HG03342 (cell line): ENCODE data around the gene POM121.
"Not testable (repeated sequence)": the region's sequence is repeated elsewhere in the genome, so short reads cannot be mapped to it uniquely, and the experiment has no call there.

Source experiments
- ATAC-seq: cut with Tn5 transposase; IDR thresholded peaks from one replicate; pipeline ENCODE4 v1.9.1; 2021; ENCODE audit warnings: mild to moderate bottlenecking, moderate library complexity; ENCODE audit not compliant: unreplicated experiment

The POM121 gene

GRCh38 chr7:72990146-72990913 is 65.4 kb downstream of the POM121 start:
- ATAC-seq = not testable (repeated sequence)

GRCh38 chr7:72995484-72995883 is 70.6 kb downstream of the POM121 start:
- not testable (repeated sequence) for ATAC-seq

GRCh38 chr7:72997447-72997846 is 72.6 kb downstream of the POM121 start:
- ATAC-seq = not testable (repeated sequence)

- not testable (repeated sequence) for ATAC-seq
Measured at GRCh38 chr7:72997887-72998468, 73.1 kb downstream of the POM121 start.
